HG03432 (cell line): ENCODE measurements around the gene PRAMEF13.
"Not testable (repeated sequence)": the region's sequence is repeated elsewhere in the genome, so short reads cannot be mapped to it uniquely, and the experiment has no call there.

Source experiments
- ATAC-seq: cut with Tn5 transposase; IDR thresholded peaks from one replicate; pipeline ENCODE4 v1.9.1; 2021; ENCODE audit warnings: mild to moderate bottlenecking, moderate library complexity; ENCODE audit not compliant: unreplicated experiment

PRAMEF13 gene

GRCh38 chr1:13208712-13209111 is 7.5 kb upstream of the PRAMEF13 start:
- ATAC-seq = not testable (repeated sequence)

DNA sequence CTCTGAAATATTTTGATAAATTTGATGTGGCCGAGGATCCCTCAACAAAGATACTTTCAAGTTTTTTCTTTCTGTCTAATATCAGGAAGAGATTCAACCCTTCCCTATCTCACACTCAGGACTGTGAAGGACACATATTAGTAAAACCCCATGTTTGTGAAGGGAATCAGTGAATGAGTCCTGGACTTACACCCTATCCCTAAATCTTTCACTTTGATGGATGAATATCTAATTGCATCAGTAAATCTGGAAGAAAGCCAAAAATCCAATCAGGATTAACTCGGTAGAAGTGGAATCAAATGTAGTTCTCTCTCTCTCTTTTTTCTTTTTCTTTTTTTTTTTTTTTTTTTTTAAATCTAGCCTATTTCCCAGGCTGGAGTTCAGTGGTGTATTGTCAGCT is 29.7 kb downstream of the PRAMEF13 start, which contains the start of gene PRAMEF9:
Gene PRAMEF9 (plus strand): TSS at position 301 of the 400 bp plus-strand sequence. CDS start 3,433 bp downstream, outside the sequence.
- not testable (repeated sequence) for ATAC-seq

DNA sequence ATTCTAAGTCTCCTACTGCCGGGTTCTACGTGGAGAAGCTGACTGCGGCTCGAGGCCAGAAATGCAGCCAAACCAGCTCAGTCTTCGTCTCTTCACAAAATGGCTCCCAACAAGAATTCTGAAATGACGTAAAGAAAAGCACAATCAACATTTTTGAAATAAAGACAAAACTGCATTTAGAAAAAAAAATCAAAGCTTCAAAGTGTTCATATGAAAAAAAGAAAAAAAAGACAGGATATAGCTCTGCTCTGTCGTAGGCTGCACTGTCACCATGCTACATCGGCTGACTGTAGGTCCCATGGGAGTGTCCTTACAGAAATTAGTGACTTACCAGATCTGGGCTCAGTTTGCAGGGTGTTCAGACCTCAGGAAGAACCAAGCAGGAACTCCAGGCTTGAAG is 35.7 kb downstream of the PRAMEF13 start, which contains the start of gene HNRNPCL4:
Gene HNRNPCL4 (minus strand): TSS at position 101 of the 400 bp plus-strand sequence. CDS start 164 bp downstream, outside the sequence.
- not testable (repeated sequence) for ATAC-seq

- ATAC-seq = not testable (repeated sequence)
These were observed 45.3 kb downstream of the PRAMEF13 start, which contains the start of gene PRAMEF26 for GRCh38 chr1:13155909-13156308. PRAMEF26 (minus strand) TSS chr1:13156009; CDS start chr1:13153095, 2,914 bp downstream.
